Caco-2 (cell line): ENCODE measurements around the gene BCAS3. TPM values are rescaled to one million over a fixed set of nuclear protein-coding genes. Genes with fewer than 3 reads are reported as not detected.

ENCODE experiments used
- BruUV-seq: library from RNA; stranded (reverse); fragments of 400-500 nt; replicated peaks from 2 replicates; lab custom pipeline; 2021; lab: Mats Ljungman, UMichigan
- CTCF ChIA-PET: fragments of 300-600 bp; sonication (Branson Sonifier 250); formaldehyde crosslinking; loops from one replicate; lab custom pipeline; 2022; ENCODE audit warnings: antibody characterized with exemption; lab: Charles Lee
- POLR2A ChIA-PET: fragments of 300-600 bp; sonication (Branson Sonifier 250); formaldehyde crosslinking; loops from one replicate; lab custom pipeline; 2022; ENCODE audit warnings: antibody characterized with exemption; lab: Charles Lee
- DNase-seq, 2 experiments: peaks; one replicate each; pipeline versions ENCODE4 v3.0.0 to v3.0.0-alpha.2; 2020 to 2022
- H3K27me3 ChIP-seq: replicated peaks from 2 replicates; pipeline ENCODE4 v1.6.0; 2011; ENCODE audit warnings: low read length; ENCODE audit not compliant: control insufficient read depth, insufficient read depth
- H3K36me3 ChIP-seq: 2 replicates; pipeline ENCODE4 v1.5.1; 2011; ENCODE audit warnings: low read length; ENCODE audit not compliant: control insufficient read depth, insufficient read depth
- H3K4me1 ChIP-seq: fragments of 250-450 bp; sonication (Bioruptor Pico); 2 replicates; pipeline ENCODE4 v1.5.1; 2020; ENCODE audit warnings: mild to moderate bottlenecking
- H3K4me3 ChIP-seq: 2 replicates; pipeline ENCODE4 v1.5.1; 2011; ENCODE audit warnings: low read depth, mild to moderate bottlenecking, control low read depth, low read length
- H3K9me3 ChIP-seq: fragments of 250-450 bp; sonication (Bioruptor Pico); 2 replicates; pipeline ENCODE4 v1.5.1; 2020; ENCODE audit warnings: mild to moderate bottlenecking, moderate library complexity
- H3K27ac Mint-ChIP-seq: one replicate; pipeline ENCODE4 v1.8.0; 2022; ENCODE audit warnings: mixed read lengths; ENCODE audit not compliant: unreplicated experiment
- H3K27me3 Mint-ChIP-seq: one replicate; pipeline ENCODE4 v1.8.0; 2022; ENCODE audit warnings: mixed read lengths; ENCODE audit not compliant: insufficient read depth, unreplicated experiment
- H3K36me3 Mint-ChIP-seq: one replicate; pipeline ENCODE4 v1.8.0; 2022; ENCODE audit warnings: mild to moderate bottlenecking, mixed read lengths; ENCODE audit not compliant: insufficient read depth, unreplicated experiment
- H3K4me1 Mint-ChIP-seq: one replicate; pipeline ENCODE4 v1.8.0; 2022; ENCODE audit warnings: low read depth, mixed read lengths; ENCODE audit not compliant: unreplicated experiment
- H3K4me3 Mint-ChIP-seq: one replicate; pipeline ENCODE4 v1.8.0; 2022; ENCODE audit warnings: mild to moderate bottlenecking, moderate library complexity, mixed read lengths; ENCODE audit not compliant: unreplicated experiment
- H3K9me3 Mint-ChIP-seq: one replicate; pipeline ENCODE4 v1.8.0; 2022; ENCODE audit warnings: mixed read lengths; ENCODE audit not compliant: unreplicated experiment
- intact Hi-C: fragments of 100-400 bp; cut with micrococcal nuclease; formaldehyde crosslinking; loops from one replicate; pipeline ENCODE4 v1.10.0; 2022; ENCODE audit not compliant: unreplicated experiment
- total RNA-seq: library from RNA; stranded (reverse); gene quantifications from 2 replicates; pipeline ENCODE4 v1.2.3, GENCODE V29; 2022
- TF ChIP-seq, protein P1 (sequence below), 2 experiments: fragments of 200-600 bp in 1 of 2; IDR thresholded peaks; 1 replicate in 1 of 2; 2 replicates in 1 of 2; pipeline versions ENCODE4 v1.5.1 to v1.8.0; 2011 to 2022; ENCODE audit warnings: antibody characterized with exemption in 1 of 2, control low read depth in 1 of 2, inconsistent platforms in 1 of 2, low read depth in 1 of 2, low read length in 1 of 2, mild to moderate bottlenecking in 1 of 2, moderate library complexity in 1 of 2; ENCODE audit not compliant: insufficient read depth in 1 of 2, severe bottlenecking in 1 of 2, unreplicated experiment in 1 of 2

The BCAS3 gene
- total RNA-seq, 1 experiment from 2014 or later: 44.1 TPM

DNA sequence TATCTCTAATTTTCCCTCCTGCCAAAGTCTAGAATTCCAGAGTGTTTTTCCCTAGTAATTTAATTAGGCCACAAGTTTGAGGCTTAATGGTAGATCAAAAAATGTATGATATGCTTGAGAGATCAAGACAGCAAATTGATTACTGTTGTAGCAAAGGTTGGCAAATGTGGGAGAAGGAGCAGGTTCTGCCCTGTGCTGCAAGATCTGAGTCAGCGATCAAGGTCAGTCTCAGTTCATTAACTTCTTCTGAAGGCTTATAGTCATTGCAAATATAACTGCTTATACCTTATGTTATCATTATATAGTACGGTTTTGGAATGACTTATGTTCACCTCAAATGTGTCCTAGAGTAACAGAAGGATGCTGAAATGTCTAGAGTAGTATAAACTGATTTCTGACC is 490.9 kb downstream of the BCAS3 start:
- Histone ChIP-seq H3K36me3 (no peaks in the 10 kb centered on the region), H3K4me1 (no peaks in the 10 kb centered on the region), H3K4me3 (no peak overlapping the region), H3K9me3 (no peaks in the 10 kb centered on the region), H3K27me3 (no peaks in the 10 kb centered on the region)
- no TSS peak for BruUV-seq
- Mint-ChIP-seq H3K36me3 (peaks cover 16% of the 10 kb centered on the region), H3K4me1 (no peaks in the 10 kb centered on the region), H3K4me3 (no peak overlapping the region), H3K27me3 (no peaks in the 10 kb centered on the region), H3K27ac (no peak overlapping the region), H3K9me3 (peaks cover 9% of the 10 kb centered on the region)
- ChIA-PET CTCF (no interaction called here), POLR2A (no interaction called here)
- intact Hi-C loops: no loop called here
- TF ChIP-seq, protein P1, sequence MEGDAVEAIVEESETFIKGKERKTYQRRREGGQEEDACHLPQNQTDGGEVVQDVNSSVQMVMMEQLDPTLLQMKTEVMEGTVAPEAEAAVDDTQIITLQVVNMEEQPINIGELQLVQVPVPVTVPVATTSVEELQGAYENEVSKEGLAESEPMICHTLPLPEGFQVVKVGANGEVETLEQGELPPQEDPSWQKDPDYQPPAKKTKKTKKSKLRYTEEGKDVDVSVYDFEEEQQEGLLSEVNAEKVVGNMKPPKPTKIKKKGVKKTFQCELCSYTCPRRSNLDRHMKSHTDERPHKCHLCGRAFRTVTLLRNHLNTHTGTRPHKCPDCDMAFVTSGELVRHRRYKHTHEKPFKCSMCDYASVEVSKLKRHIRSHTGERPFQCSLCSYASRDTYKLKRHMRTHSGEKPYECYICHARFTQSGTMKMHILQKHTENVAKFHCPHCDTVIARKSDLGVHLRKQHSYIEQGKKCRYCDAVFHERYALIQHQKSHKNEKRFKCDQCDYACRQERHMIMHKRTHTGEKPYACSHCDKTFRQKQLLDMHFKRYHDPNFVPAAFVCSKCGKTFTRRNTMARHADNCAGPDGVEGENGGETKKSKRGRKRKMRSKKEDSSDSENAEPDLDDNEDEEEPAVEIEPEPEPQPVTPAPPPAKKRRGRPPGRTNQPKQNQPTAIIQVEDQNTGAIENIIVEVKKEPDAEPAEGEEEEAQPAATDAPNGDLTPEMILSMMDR (IDR thresholded peaks at IDR 0.05; ENCODE audit: insufficient read depth in 1 of 2, low read depth in 1 of 2, low read length in 1 of 2, severe bottlenecking in 1 of 2, unreplicated experiment in 1 of 2): no peak
- DNase-seq: no peak

DNA sequence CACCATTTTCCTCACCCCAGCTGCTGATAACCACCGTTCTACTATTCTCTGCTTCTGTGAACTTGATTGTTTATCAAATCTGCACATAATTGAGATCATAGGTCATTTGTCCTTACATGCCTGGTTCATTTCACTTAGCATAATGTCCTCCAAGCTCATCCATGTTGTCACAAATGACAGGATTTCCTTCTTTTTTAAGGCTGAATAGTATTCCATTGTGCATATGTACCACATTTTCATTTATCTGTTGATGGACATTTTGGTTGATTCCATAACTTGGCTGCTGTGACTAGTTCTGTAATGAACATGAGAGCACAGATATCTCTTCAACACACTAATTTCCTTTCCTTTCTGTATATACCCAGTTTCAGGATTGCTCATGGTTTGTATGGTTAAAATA is 496.7 kb downstream of the BCAS3 start:
- Mint-ChIP-seq H3K27me3 (no peaks in the 10 kb centered on the region), H3K36me3 (peaks cover 11% of the 10 kb centered on the region), H3K4me3 (no peak overlapping the region), H3K27ac (no peak overlapping the region), H3K9me3 (no peaks in the 10 kb centered on the region), H3K4me1 (peaks cover 4% of the 10 kb centered on the region)
- Histone ChIP-seq H3K4me1 (peaks cover 1% of the 10 kb centered on the region; the same call in 1 of the 2 replicates), H3K27me3 (no peaks in the 10 kb centered on the region), H3K36me3 (no peaks in the 10 kb centered on the region), H3K9me3 (no peaks in the 10 kb centered on the region), H3K4me3 (no peak overlapping the region)
- POLR2A ChIA-PET: no interaction called here
- intact Hi-C loops: no loop called here
- BruUV-seq: no TSS peak
- CTCF ChIA-PET: no interaction called here
- DNase-seq: no peak
- TF ChIP-seq, protein P1 (IDR thresholded peaks at IDR 0.05; ENCODE audit: insufficient read depth in 1 of 2, low read depth in 1 of 2, low read length in 1 of 2, severe bottlenecking in 1 of 2, unreplicated experiment in 1 of 2): no peak

DNA sequence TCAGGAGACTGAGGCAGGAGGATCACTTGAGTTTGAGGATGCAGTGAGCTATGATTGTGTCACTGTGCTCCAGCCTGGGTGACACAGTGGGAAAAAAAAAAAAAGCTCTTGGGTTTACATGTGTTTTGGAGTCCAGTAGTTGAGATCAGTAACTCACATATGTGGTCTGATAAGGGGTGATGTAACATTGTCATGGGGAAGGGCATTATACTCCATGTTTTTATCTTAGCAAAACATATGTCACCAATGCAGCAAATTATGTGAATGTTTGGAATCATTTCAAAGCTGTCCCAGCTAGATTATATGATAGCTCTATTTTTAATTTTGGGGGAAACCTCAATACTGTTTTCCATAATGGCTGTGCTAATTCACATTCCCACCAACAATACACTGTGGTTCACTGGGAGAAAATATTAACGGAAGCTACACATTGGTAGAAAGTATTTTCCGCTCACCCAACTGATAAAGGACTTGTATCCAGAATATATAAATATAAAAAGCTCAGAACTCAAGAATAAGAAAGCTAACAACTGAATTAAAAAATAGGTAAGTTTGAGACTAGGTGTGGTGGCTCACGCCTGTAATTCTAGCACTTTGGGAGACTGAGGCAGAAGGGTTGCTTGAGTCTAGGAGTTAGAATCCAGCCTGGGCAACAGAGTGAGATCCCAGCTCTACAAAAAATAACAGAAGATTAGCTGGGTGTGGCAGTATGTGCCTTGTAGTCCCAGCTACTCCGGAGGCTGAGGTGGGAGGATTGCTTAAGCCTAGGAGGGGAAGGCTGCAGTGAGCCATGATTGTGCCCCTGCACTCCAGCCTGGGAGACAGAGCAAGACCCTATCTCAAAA is 497.9 kb downstream of the BCAS3 start:
- H3K9me3 ChIP-seq: no peaks in the 10 kb centered on the region
- H3K27ac Mint-ChIP-seq: no peak overlapping the region
- no peaks in the 10 kb centered on the region for H3K9me3 Mint-ChIP-seq
- ChIA-PET POLR2A (no interaction called here), CTCF (no interaction called here)
- no peak overlapping the region for H3K4me3 Mint-ChIP-seq
- intact Hi-C loops: no loop called here
- no peaks in the 10 kb centered on the region for H3K36me3 ChIP-seq
- DNase-seq: no peak
- no TSS peak for BruUV-seq
- no peaks in the 10 kb centered on the region for H3K27me3 ChIP-seq
- H3K4me1 ChIP-seq: peaks cover 4% of the 10 kb centered on the region; the same call in 1 of the 2 replicates
- no peaks in the 10 kb centered on the region for H3K27me3 Mint-ChIP-seq
- TF ChIP-seq, protein P1 (IDR thresholded peaks at IDR 0.05; ENCODE audit: insufficient read depth in 1 of 2, low read depth in 1 of 2, low read length in 1 of 2, severe bottlenecking in 1 of 2, unreplicated experiment in 1 of 2): no peak
- H3K36me3 Mint-ChIP-seq: peaks cover 8% of the 10 kb centered on the region
- peaks cover 9% of the 10 kb centered on the region for H3K4me1 Mint-ChIP-seq
- H3K4me3 ChIP-seq: no peak overlapping the region
